ENCODE data around the gene ELOVL4.

DNA sequence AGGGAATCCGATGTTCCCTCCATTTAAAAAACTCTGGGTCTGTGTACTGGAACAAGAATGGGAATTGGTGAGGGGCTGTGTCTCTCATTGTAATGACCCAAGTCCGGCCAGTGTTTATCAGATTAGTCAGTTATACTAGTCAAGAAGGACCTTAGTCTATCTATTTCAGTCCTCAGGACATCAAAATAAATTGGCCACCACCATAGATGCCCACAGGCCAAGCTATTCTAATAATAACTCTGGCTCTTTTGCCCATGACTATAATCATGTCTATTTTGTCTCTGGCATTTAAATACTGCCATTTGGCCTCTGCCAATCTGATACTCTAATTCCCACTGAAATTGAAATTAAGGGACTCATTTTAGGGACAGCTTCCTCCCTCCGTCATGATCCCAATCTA, 37.8 kb downstream of the ELOVL4 start:
- TF ChIP-seq, protein P1, sequence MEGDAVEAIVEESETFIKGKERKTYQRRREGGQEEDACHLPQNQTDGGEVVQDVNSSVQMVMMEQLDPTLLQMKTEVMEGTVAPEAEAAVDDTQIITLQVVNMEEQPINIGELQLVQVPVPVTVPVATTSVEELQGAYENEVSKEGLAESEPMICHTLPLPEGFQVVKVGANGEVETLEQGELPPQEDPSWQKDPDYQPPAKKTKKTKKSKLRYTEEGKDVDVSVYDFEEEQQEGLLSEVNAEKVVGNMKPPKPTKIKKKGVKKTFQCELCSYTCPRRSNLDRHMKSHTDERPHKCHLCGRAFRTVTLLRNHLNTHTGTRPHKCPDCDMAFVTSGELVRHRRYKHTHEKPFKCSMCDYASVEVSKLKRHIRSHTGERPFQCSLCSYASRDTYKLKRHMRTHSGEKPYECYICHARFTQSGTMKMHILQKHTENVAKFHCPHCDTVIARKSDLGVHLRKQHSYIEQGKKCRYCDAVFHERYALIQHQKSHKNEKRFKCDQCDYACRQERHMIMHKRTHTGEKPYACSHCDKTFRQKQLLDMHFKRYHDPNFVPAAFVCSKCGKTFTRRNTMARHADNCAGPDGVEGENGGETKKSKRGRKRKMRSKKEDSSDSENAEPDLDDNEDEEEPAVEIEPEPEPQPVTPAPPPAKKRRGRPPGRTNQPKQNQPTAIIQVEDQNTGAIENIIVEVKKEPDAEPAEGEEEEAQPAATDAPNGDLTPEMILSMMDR (IDR thresholded peaks at IDR 0.05), result no peak
- no peak for TF ChIP-seq POLR2A (IDR thresholded peaks at IDR 0.05)

Measured in thyroid gland (tissue), 4 donors.